HFFc6 (cell line): ENCODE measurements around the gene MGAT5. TPM values are rescaled to one million over a fixed set of nuclear protein-coding genes. Genes with fewer than 3 reads are reported as not detected.

ENCODE experiments used
- DNase-seq: peaks from one replicate; pipeline ENCODE4 v3.0.0-alpha.2; 2018
- H3K27ac Mint-ChIP-seq: 2 replicates; pipeline ENCODE4 v1.8.0; 2020; ENCODE audit warnings: mild to moderate bottlenecking, mixed read lengths
- H3K27me3 Mint-ChIP-seq: 2 replicates; pipeline ENCODE4 v1.8.0; 2021; ENCODE audit warnings: mild to moderate bottlenecking, moderate library complexity, mixed read lengths; ENCODE audit not compliant: insufficient read depth
- H3K36me3 Mint-ChIP-seq: 2 replicates; pipeline ENCODE4 v1.8.0; 2021; ENCODE audit warnings: low read depth, mixed read lengths
- H3K4me1 Mint-ChIP-seq: 2 replicates; pipeline ENCODE4 v1.8.0; 2020; ENCODE audit warnings: low read depth, mixed read lengths
- H3K4me3 Mint-ChIP-seq: 2 replicates; pipeline ENCODE4 v1.8.0; 2020; ENCODE audit warnings: mild to moderate bottlenecking, moderate library complexity, mixed read lengths
- H3K9me3 Mint-ChIP-seq: 2 replicates; pipeline ENCODE4 v1.8.0; 2020; ENCODE audit warnings: mild to moderate bottlenecking, mixed read lengths
- CTCF ChIP-seq: fragments of 200-600 bp; sonication (generic); IDR thresholded peaks from 2 replicates; pipeline ENCODE4 v1.5.0; 2021; ENCODE audit warnings: antibody characterized with exemption, mild to moderate bottlenecking
- total RNA-seq, 6 experiments: library from RNA; stranded (reverse); fragmentation: NEBNext Ultra II Directional; extraction: Animal tissue kit (Norgen Biotek cat#: 25700); gene quantifications; 2 replicates in 1 of 6; 3 replicates in 5 of 6; pipeline ENCODE4 v1.2.3, GENCODE V29; 2021

Gene MGAT5
- total RNA-seq, 6 experiments from 2014 or later: 104 to 129 (median 113) TPM

DNA sequence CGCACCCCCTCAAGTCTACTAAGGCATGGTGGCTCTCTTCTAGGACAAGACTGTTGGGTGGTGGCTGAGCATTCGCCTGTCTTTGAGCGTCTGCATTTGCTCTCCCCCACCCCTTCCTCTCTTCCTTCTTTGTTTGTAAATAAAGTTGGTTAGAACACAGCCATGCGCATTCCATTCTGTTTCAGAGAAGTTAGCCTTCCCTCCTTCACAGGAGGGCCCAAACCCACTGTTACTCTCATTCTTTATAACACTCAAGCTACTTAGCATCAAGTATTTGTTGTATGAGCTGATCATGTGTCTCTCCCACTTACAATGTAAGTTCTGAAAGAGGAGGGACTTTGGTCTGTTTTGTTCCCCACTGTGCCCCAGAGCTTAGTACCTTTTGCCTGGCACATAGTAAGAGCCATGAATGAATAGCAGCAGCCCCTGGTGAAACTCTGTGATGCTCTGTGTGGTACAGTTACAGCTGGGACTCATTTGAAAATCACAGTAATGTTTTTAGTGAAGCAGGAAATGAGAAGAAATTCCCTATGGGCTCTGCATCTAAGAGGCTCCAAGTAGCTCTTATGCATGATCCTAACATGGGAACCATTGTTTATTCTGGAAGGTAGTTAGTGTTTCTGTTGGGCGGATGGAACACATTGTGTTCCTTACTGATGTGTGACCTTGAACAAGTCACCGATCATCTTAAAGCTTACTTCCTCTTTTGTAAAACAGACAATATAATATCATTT is 7.7 kb downstream of the MGAT5 start:
- Mint-ChIP-seq H3K27me3 (peaks cover 5% of the 10 kb centered on the region), H3K4me1 (peaks cover 40% of the 10 kb centered on the region), H3K9me3 (no peaks in the 10 kb centered on the region), H3K36me3 (peaks cover 17% of the 10 kb centered on the region; the same call in 1 of the 2 replicates), H3K4me3 (peak overlapping the region; percentile 72), H3K27ac (peak overlapping the region; percentile 91)
- no peak for TF ChIP-seq CTCF
- no peak for DNase-seq

DNA sequence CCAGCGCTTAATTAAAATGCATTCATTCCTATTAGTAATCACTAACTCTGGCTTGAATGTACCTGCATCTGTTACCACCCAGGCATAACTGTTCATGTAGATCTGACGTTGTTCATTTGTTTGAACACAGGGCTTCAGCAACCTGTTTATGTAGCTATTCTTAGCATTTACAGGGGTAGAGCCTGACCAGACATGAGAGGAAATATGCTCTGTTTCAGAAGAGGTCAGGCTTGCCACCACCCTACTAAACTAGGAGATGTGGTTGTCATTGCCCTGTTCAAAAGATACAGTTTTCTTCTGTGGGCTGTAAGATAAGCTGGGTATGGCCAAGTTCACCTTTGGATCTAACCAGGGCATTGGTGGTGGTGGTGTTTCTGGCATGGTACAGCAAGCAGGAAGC is 8.8 kb downstream of the MGAT5 start:
- no peak for TF ChIP-seq CTCF
- Mint-ChIP-seq H3K4me1 (peaks cover 40% of the 10 kb centered on the region), H3K4me3 (no peak overlapping the region), H3K36me3 (peaks cover 19% of the 10 kb centered on the region; the same call in 1 of the 2 replicates), H3K27ac (no peak overlapping the region), H3K27me3 (peaks cover 5% of the 10 kb centered on the region), H3K9me3 (no peaks in the 10 kb centered on the region)
- no peak for DNase-seq

- peaks cover 46% of the 10 kb centered on the region for H3K4me1 Mint-ChIP-seq
- no peak overlapping the region; the same call in 1 of the 2 replicates for H3K27ac Mint-ChIP-seq
- no peaks in the 10 kb centered on the region; the same call in 1 of the 2 replicates for H3K27me3 Mint-ChIP-seq
- no peaks in the 10 kb centered on the region for H3K9me3 Mint-ChIP-seq
- H3K36me3 Mint-ChIP-seq: peaks cover 20% of the 10 kb centered on the region
- H3K4me3 Mint-ChIP-seq: no peak overlapping the region
- TF ChIP-seq CTCF: no peak; the same call in 1 of the 2 replicates
- no peak for DNase-seq
Measured at GRCh38 chr2:134268265-134268664, 14.4 kb downstream of the MGAT5 start.

GRCh38 chr2:134269230-134269629 is 15.4 kb downstream of the MGAT5 start:
- H3K27me3 Mint-ChIP-seq: no peaks in the 10 kb centered on the region; the same call in 1 of the 2 replicates
- no peak for DNase-seq
- H3K36me3 Mint-ChIP-seq: peaks cover 20% of the 10 kb centered on the region
- TF ChIP-seq CTCF: no peak
- H3K4me3 Mint-ChIP-seq: no peak overlapping the region
- H3K27ac Mint-ChIP-seq: peak overlapping the region; percentile 20; the same call in 1 of the 2 replicates
- H3K9me3 Mint-ChIP-seq: no peaks in the 10 kb centered on the region
- peaks cover 48% of the 10 kb centered on the region for H3K4me1 Mint-ChIP-seq

GRCh38 chr2:134269972-134270735 is 16.3 kb downstream of the MGAT5 start:
- no peak overlapping the region for H3K4me3 Mint-ChIP-seq
- no peaks in the 10 kb centered on the region for H3K9me3 Mint-ChIP-seq
- no peak for DNase-seq
- no peak overlapping the region; the same call in 1 of the 2 replicates for H3K27ac Mint-ChIP-seq
- H3K36me3 Mint-ChIP-seq: peaks cover 20% of the 10 kb centered on the region
- H3K4me1 Mint-ChIP-seq: peaks cover 48% of the 10 kb centered on the region
- peaks cover 1% of the 10 kb centered on the region; the same call in 1 of the 2 replicates for H3K27me3 Mint-ChIP-seq
- TF ChIP-seq CTCF: no peak
